HepG2 (cell line): ENCODE results near the gene ADAMTSL3.
"Not testable (repeated sequence)": the region's sequence is repeated elsewhere in the genome, so short reads cannot be mapped to it uniquely, and the experiment has no call there.

ENCODE experiments used
- ATF3 ChIP-seq: sonication (generic); formaldehyde crosslinking; IDR thresholded peaks from 2 replicates; pipeline ENCODE4 v1.4.0; 2020; ENCODE audit warnings: missing genetic modification reagents
- DBP ChIP-seq: sonication (generic); formaldehyde crosslinking; IDR thresholded peaks from 2 replicates; pipeline ENCODE4 v1.4.0; 2020; ENCODE audit warnings: missing genetic modification reagents; ENCODE audit errors: not compliant biosample characterization
- GABPA ChIP-seq, 2 experiments: IDR thresholded peaks; 2 replicates each; pipeline ENCODE4 v1.6.1; 2011 to 2016; ENCODE audit warnings: low read depth in 2 of 2, low read length in 1 of 2, missing biosample characterization in 1 of 2, missing genetic modification characterization in 1 of 2
- MAX ChIP-seq: IDR thresholded peaks from 2 replicates; pipeline ENCODE4 v1.6.1; 2012; ENCODE audit warnings: inconsistent platforms
- MAZ ChIP-seq, 2 experiments: sonication (generic) in 1 of 2; formaldehyde crosslinking in 1 of 2; IDR thresholded peaks; 2 replicates each; pipeline versions ENCODE4 v1.5.0 to v1.6.1; 2012 to 2020; ENCODE audit warnings: low read depth in 2 of 2, mild to moderate bottlenecking in 2 of 2, borderline replicate concordance in 1 of 2, improper control_type of control experiment in 1 of 2, low read length in 1 of 2, missing genetic modification reagents in 1 of 2, moderate library complexity in 1 of 2
- NFIC ChIP-seq: IDR thresholded peaks from 2 replicates; pipeline ENCODE4 v1.6.1; 2012; ENCODE audit warnings: mild to moderate bottlenecking, low read length, inconsistent platforms
- POLR2A ChIP-seq, 2 experiments: IDR thresholded peaks; 2 replicates each; pipeline ENCODE4 v1.6.1; 2011; ENCODE audit warnings: low read depth in 2 of 2, low read length in 2 of 2, mild to moderate bottlenecking in 1 of 2, moderate library complexity in 1 of 2; ENCODE audit not compliant: insufficient read depth in 1 of 2
- TAF1 ChIP-seq: sonication (generic); formaldehyde crosslinking; IDR thresholded peaks from 2 replicates; pipeline ENCODE4 v1.4.0; 2020; ENCODE audit warnings: missing genetic modification reagents
- TOPORS ChIP-seq: sonication (generic); formaldehyde crosslinking; IDR thresholded peaks from 2 replicates; pipeline ENCODE4 v1.8.0; 2023; ENCODE audit warnings: mild to moderate bottlenecking, missing genetic modification reagents
- ZNF619 ChIP-seq: sonication (generic); formaldehyde crosslinking; IDR thresholded peaks from 2 replicates; pipeline ENCODE4 v1.4.0; 2020; ENCODE audit warnings: mild to moderate bottlenecking, missing genetic modification reagents
- TF ChIP-seq, protein P1 (sequence below): sonication (generic); formaldehyde crosslinking; IDR thresholded peaks from 2 replicates; pipeline ENCODE4 v1.4.0; 2020; ENCODE audit warnings: low read depth, missing genetic modification reagents
- TF ChIP-seq, protein P2 (sequence below): sonication (generic); formaldehyde crosslinking; IDR thresholded peaks from 2 replicates; pipeline ENCODE4 v1.5.0; 2020; ENCODE audit warnings: mild to moderate bottlenecking, missing genetic modification reagents, moderate library complexity

DNA sequence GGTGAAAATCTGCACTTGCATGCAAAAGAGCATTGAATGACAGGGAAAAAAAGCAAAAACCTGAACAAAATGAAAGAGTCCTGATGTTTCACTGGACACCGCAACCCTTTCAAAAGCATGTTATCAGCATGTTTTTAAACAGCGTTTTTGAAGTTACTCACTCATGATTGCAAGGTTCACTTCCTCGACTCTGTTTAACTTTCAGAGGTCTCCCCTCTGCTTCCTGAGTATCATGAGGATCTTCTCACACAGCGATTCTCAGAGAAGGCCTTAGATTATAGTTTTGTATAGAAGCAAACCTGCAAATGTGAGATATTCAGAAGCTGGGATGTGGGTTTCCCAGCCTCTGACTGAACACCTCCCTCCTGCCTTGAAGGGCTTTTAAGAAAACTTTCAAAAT lies 395.6 kb downstream of the ADAMTSL3 start:
- TF ChIP-seq, protein P1, sequence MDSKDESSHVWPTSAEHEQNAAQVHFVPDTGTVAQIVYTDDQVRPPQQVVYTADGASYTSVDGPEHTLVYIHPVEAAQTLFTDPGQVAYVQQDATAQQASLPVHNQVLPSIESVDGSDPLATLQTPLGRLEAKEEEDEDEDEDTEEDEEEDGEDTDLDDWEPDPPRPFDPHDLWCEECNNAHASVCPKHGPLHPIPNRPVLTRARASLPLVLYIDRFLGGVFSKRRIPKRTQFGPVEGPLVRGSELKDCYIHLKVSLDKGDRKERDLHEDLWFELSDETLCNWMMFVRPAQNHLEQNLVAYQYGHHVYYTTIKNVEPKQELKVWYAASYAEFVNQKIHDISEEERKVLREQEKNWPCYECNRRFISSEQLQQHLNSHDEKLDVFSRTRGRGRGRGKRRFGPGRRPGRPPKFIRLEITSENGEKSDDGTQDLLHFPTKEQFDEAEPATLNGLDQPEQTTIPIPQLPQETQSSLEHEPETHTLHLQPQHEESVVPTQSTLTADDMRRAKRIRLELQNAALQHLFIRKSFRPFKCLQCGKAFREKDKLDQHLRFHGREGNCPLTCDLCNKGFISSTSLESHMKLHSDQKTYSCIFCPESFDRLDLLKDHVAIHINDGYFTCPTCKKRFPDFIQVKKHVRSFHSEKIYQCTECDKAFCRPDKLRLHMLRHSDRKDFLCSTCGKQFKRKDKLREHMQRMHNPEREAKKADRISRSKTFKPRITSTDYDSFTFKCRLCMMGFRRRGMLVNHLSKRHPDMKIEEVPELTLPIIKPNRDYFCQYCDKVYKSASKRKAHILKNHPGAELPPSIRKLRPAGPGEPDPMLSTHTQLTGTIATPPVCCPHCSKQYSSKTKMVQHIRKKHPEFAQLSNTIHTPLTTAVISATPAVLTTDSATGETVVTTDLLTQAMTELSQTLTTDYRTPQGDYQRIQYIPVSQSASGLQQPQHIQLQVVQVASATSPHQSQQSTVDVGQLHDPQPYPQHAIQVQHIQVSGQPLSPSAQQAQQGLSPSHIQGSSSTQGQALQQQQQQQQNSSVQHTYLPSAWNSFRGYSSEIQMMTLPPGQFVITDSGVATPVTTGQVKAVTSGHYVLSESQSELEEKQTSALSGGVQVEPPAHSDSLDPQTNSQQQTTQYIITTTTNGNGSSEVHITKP (CRISPR knock-in tag), result not testable (repeated sequence)
- TF ChIP-seq ZNF619 (CRISPR knock-in tag); POLR2A (IDR thresholded peaks at IDR 0.05; ENCODE audit: insufficient read depth in 1 of 2, low read depth in 2 of 2, low read length in 2 of 2); TAF1 (CRISPR knock-in tag); DBP (CRISPR knock-in tag); GABPA (IDR thresholded peaks at IDR 0.05; ENCODE audit: low read depth, low read length); GABPA (CRISPR knock-in tag; IDR thresholded peaks at IDR 0.05; ENCODE audit: low read depth); TOPORS; NFIC; MAX; MAZ (IDR thresholded peaks at IDR 0.05; ENCODE audit: borderline replicate concordance, low read depth, low read length); MAZ (CRISPR knock-in tag; IDR thresholded peaks at IDR 0.05; ENCODE audit: low read depth); ATF3 (CRISPR knock-in tag): not testable (repeated sequence)
- TF ChIP-seq, protein P2, sequence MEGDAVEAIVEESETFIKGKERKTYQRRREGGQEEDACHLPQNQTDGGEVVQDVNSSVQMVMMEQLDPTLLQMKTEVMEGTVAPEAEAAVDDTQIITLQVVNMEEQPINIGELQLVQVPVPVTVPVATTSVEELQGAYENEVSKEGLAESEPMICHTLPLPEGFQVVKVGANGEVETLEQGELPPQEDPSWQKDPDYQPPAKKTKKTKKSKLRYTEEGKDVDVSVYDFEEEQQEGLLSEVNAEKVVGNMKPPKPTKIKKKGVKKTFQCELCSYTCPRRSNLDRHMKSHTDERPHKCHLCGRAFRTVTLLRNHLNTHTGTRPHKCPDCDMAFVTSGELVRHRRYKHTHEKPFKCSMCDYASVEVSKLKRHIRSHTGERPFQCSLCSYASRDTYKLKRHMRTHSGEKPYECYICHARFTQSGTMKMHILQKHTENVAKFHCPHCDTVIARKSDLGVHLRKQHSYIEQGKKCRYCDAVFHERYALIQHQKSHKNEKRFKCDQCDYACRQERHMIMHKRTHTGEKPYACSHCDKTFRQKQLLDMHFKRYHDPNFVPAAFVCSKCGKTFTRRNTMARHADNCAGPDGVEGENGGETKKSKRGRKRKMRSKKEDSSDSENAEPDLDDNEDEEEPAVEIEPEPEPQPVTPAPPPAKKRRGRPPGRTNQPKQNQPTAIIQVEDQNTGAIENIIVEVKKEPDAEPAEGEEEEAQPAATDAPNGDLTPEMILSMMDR (CRISPR knock-in tag), result not testable (repeated sequence)
